Omental fat pad (tissue), 4 donors: ENCODE results near the gene ZDHHC12. TPM values are rescaled to one million over a fixed set of nuclear protein-coding genes. Genes with fewer than 3 reads are reported as not detected.

Experiments used
- ATAC-seq: fragments of 150-250 bp; one replicate; pipeline ENCODE4 v1.9.1; 2016; ENCODE audit warnings: mild to moderate bottlenecking, moderate library complexity; ENCODE audit not compliant: low FRiP score
- DNase-seq: peaks from one replicate; pipeline ENCODE4 v3.0.0-alpha.2; 2019; ENCODE audit warnings: low spot score
- CTCF ChIP-seq, 3 donors: fragments of 450-650 bp; IDR thresholded peaks; one replicate each; pipeline ENCODE4 v1.5.1; 2016 to 2017; ENCODE audit warnings: antibody characterized with exemption in 3 of 3, mild to moderate bottlenecking in 3 of 3, moderate library complexity in 2 of 3
- total RNA-seq, 4 donors: library from RNA; depleted of rRNA; stranded (reverse); fragments of >200 nt; gene quantifications; one replicate each; pipeline ENCODE4 v1.1.0, GENCODE V29; 2016

Gene ZDHHC12
- total RNA-seq, 4 donors from 2014 or later: 23.6 to 40.6 (median 30.8) TPM

GRCh38 chr9:128722380-128723351 lies 1.3 kb downstream of the ZDHHC12 start:
- DNase-seq (no peak), ATAC-seq (no peak)
- no peak for TF ChIP-seq CTCF (IDR thresholded peaks at IDR 0.05)

DNA sequence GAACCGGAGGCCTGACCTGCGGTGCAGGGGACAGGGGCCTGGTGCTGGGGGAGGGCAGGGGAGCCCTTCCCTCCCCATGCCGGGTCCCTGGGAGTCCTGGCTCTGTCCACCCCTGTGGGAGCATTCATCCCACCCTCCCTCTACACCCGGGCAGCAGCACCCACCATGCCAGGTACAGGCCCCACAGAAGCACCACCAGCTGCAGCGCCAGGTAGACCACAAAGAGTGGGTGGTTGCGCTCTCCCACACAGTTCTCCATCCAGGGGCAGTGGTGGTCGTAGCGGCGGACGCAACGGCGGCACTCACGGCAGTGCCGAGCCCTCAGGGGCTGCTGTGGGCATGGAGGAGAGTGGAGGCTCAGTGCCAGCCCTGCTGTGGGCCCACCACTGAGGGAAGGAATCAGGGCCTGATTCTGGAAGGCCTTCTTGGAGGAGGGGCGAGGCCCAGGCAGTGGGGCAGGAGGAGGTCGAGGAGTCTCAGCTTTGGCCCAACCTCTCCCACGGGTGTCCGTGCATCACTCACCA lies 2.4 kb downstream of the ZDHHC12 start:
- no peak for TF ChIP-seq CTCF (IDR thresholded peaks at IDR 0.05)
- DNase-seq (no peak), ATAC-seq (no peak)

GRCh38 chr9:128720841-128721486 lies 3.0 kb downstream of the ZDHHC12 start:
- DNase-seq: no peak
- no peak for TF ChIP-seq CTCF (IDR thresholded peaks at IDR 0.05)
- no peak for ATAC-seq

- ATAC-seq (no peak), DNase-seq (no peak)
- TF ChIP-seq CTCF (IDR thresholded peaks at IDR 0.05): no peak
Measured at GRCh38 chr9:128719919-128720605, 3.9 kb downstream of the ZDHHC12 start.

- DNase-seq: no peak
- no peak for TF ChIP-seq CTCF (IDR thresholded peaks at IDR 0.05)
- ATAC-seq: no peak
Measured at GRCh38 chr9:128718475-128718874, 5.5 kb downstream of the ZDHHC12 start.

GRCh38 chr9:128718047-128718446 lies 5.9 kb downstream of the ZDHHC12 start:
- TF ChIP-seq CTCF (IDR thresholded peaks at IDR 0.05): no peak
- ATAC-seq: no peak
- DNase-seq: no peak
